CD4-positive, alpha-beta memory T cell (primary cell): Measurements from ENCODE around the gene RNF111. TPM values are rescaled to one million over a fixed set of nuclear protein-coding genes. Genes with fewer than 3 reads are reported as not detected.

Experiments
- CTCF ChIA-PET: fragments of 350-600 bp; sonication (Branson Sonifier 250); formaldehyde crosslinking; loops from one replicate; lab custom pipeline; 2021; ENCODE audit warnings: inconsistent platforms; ENCODE audit not compliant: partially characterized antibody; lab: Charles Lee
- POLR2A ChIA-PET: fragments of 350-600 bp; sonication (Branson Sonifier 250); formaldehyde crosslinking; loops from one replicate; lab custom pipeline; 2021; ENCODE audit not compliant: partially characterized antibody; lab: Charles Lee
- DNase-seq, 5 donors: peaks; one replicate each; pipeline versions ENCODE4 v3.0.0 to v3.0.0-alpha.2; 2020 to 2022; ENCODE audit warnings: mixed read lengths in 1 of 5
- H3K27ac ChIP-seq: one replicate; pipeline ENCODE4 v1.7.0; 2013; ENCODE audit warnings: low read depth, low read length
- H3K27me3 ChIP-seq: 2 replicates; pipeline ENCODE4 v1.7.0; 2013; ENCODE audit warnings: mild to moderate bottlenecking, low read length, moderate library complexity; ENCODE audit not compliant: insufficient read depth
- H3K36me3 ChIP-seq: 2 replicates; pipeline ENCODE4 v1.7.0; 2013; ENCODE audit warnings: mild to moderate bottlenecking, low read length, moderate library complexity; ENCODE audit not compliant: insufficient read depth
- H3K4me1 ChIP-seq: 2 replicates; pipeline ENCODE4 v1.7.0; 2013; ENCODE audit warnings: mild to moderate bottlenecking, low read length, moderate library complexity; ENCODE audit not compliant: insufficient read depth
- H3K4me3 ChIP-seq, 2 donors: one replicate each; pipeline ENCODE4 v1.7.0; 2013; ENCODE audit warnings: low read length in 2 of 2, mild to moderate bottlenecking in 1 of 2
- H3K9me3 ChIP-seq, 2 donors: one replicate each; pipeline ENCODE4 v1.7.0; 2013; ENCODE audit warnings: low read length in 2 of 2, control low read depth in 1 of 2; ENCODE audit not compliant: control insufficient read depth in 1 of 2
- H3K27ac Mint-ChIP-seq, 7 donors: one replicate each; pipeline ENCODE4 v1.8.0; 2020 to 2021; ENCODE audit warnings: mixed read lengths in 7 of 7, mild to moderate bottlenecking in 6 of 7, inconsistent platforms in 3 of 7, moderate library complexity in 3 of 7
- H3K27me3 Mint-ChIP-seq, 2 donors: one replicate each; pipeline ENCODE4 v1.8.0; 2020 to 2021; ENCODE audit warnings: mixed read lengths in 2 of 2
- H3K36me3 Mint-ChIP-seq, 2 donors: one replicate each; pipeline ENCODE4 v1.8.0; 2020 to 2021; ENCODE audit warnings: mixed read lengths in 2 of 2, inconsistent platforms in 1 of 2, mild to moderate bottlenecking in 1 of 2
- H3K4me1 Mint-ChIP-seq, 4 donors: one replicate each; pipeline ENCODE4 v1.8.0; 2020 to 2021; ENCODE audit warnings: mixed read lengths in 4 of 4, mild to moderate bottlenecking in 1 of 4
- H3K4me3 Mint-ChIP-seq, 8 donors: one replicate each; pipeline ENCODE4 v1.8.0; 2020 to 2021; ENCODE audit warnings: mixed read lengths in 8 of 8, mild to moderate bottlenecking in 7 of 8, moderate library complexity in 6 of 8, inconsistent platforms in 3 of 8
- H3K9me3 Mint-ChIP-seq, 8 donors: one replicate each; pipeline ENCODE4 v1.8.0; 2020 to 2021; ENCODE audit warnings: mixed read lengths in 8 of 8, mild to moderate bottlenecking in 5 of 8, inconsistent platforms in 3 of 8, moderate library complexity in 1 of 8
- intact Hi-C: fragments of 100-400 bp; cut with micrococcal nuclease; formaldehyde crosslinking; loops from one replicate; pipeline ENCODE4 v1.15.1; 2023
- polyA plus RNA-seq, 2 donors: library from polyadenylated mRNA; unstranded; fragments of 300-500 nt; fragmentation: Illumina TruSeq; gene quantifications; one replicate each; pipeline ENCODE4 v1.2.3, GENCODE V29; 2021
- total RNA-seq, 2 experiments: library from RNA; stranded (reverse); gene quantifications; one replicate each; pipeline ENCODE4 v1.2.3, GENCODE V29; 2021

RNF111 gene
- total and polyA plus RNA-seq, 4 experiments from 2014 or later: 11.1 to 60.9 (median 38.6) TPM

- peak in 3 of 5 donors; percentile 0 to 19 (median 6) for DNase-seq
- Mint-ChIP-seq H3K36me3 (peaks cover 28 to 50% of the 10 kb centered on the region in 2 donors), H3K27me3 (no peaks in the 10 kb centered on the region), H3K4me3 (peak overlapping the region in 7 of 8 donors; percentile 1 to 76 (median 59)), H3K27ac (peak overlapping the region in 6 of 7 donors; percentile 0 to 82 (median 58)), H3K9me3 (peaks cover 0 to 2% (median 0%) of the 10 kb centered on the region in 8 donors), H3K4me1 (peaks cover 15 to 35% (median 23%) of the 10 kb centered on the region in 4 donors)
- H3K27ac ChIP-seq: no peak overlapping the region
- peaks cover 28% of the 10 kb centered on the region for H3K36me3 ChIP-seq
- peaks cover 19% of the 10 kb centered on the region for H3K4me1 ChIP-seq
- H3K27me3 ChIP-seq: no peaks in the 10 kb centered on the region
- intact Hi-C loops: no loop called here
- no peaks in the 10 kb centered on the region for H3K9me3 ChIP-seq
- H3K4me3 ChIP-seq: no peak overlapping the region
- CTCF ChIA-PET: interaction anchor here (0.6 to 1.1 kb wide), 6 partner anchors 8 to 101 kb away, joined by 3 to 6 read pairs (median 4); no protein-coding TSS in a partner anchor
- POLR2A ChIA-PET: interaction anchor here (0.8 to 1.3 kb wide), 3 partner anchors 46 to 77 kb away, joined by 3 read pairs; partner anchors contain the start of gene RNF111
Measured at GRCh38 chr15:59051873-59052861, 64.7 kb downstream of the RNF111 start.

GRCh38 chr15:59052915-59053407, 65.5 kb downstream of the RNF111 start:
- Histone ChIP-seq H3K36me3 (peaks cover 35% of the 10 kb centered on the region), H3K27ac (no peak overlapping the region), H3K4me1 (peaks cover 19% of the 10 kb centered on the region), H3K4me3 (no peak overlapping the region), H3K27me3 (no peaks in the 10 kb centered on the region), H3K9me3 (no peaks in the 10 kb centered on the region)
- peak overlapping the region in 1 of 8 donors; percentile 10 for H3K4me3 Mint-ChIP-seq
- no peaks in the 10 kb centered on the region for H3K27me3 Mint-ChIP-seq
- peak overlapping the region in 1 of 7 donors; percentile 37 for H3K27ac Mint-ChIP-seq
- DNase-seq: no peak
- peaks cover 15 to 35% (median 23%) of the 10 kb centered on the region in 4 donors for H3K4me1 Mint-ChIP-seq
- H3K9me3 Mint-ChIP-seq: peaks cover 0 to 2% (median 0%) of the 10 kb centered on the region in 8 donors
- ChIA-PET CTCF (no interaction called here), POLR2A (no interaction called here)
- intact Hi-C loops: no loop called here
- H3K36me3 Mint-ChIP-seq: peaks cover 28 to 47% of the 10 kb centered on the region in 2 donors

GRCh38 chr15:59053482-59053881, 66.0 kb downstream of the RNF111 start:
- Mint-ChIP-seq H3K9me3 (no peaks in the 10 kb centered on the region), H3K4me3 (no peak overlapping the region), H3K36me3 (peaks cover 27 to 48% of the 10 kb centered on the region in 2 donors), H3K27me3 (no peaks in the 10 kb centered on the region), H3K4me1 (peaks cover 12 to 35% (median 22%) of the 10 kb centered on the region in 4 donors), H3K27ac (peak overlapping the region in 1 of 7 donors; percentile 29)
- intact Hi-C loops: no loop called here
- H3K9me3 ChIP-seq: no peaks in the 10 kb centered on the region
- DNase-seq: no peak
- H3K27ac ChIP-seq: no peak overlapping the region
- CTCF ChIA-PET: interaction anchor here (0.7 kb wide), 1 partner anchor 73 kb away, joined by 3 read pairs; no protein-coding TSS in a partner anchor
- no peak overlapping the region for H3K4me3 ChIP-seq
- POLR2A ChIA-PET: no interaction called here
- H3K27me3 ChIP-seq: no peaks in the 10 kb centered on the region
- peaks cover 19% of the 10 kb centered on the region for H3K4me1 ChIP-seq
- peaks cover 40% of the 10 kb centered on the region for H3K36me3 ChIP-seq

DNA sequence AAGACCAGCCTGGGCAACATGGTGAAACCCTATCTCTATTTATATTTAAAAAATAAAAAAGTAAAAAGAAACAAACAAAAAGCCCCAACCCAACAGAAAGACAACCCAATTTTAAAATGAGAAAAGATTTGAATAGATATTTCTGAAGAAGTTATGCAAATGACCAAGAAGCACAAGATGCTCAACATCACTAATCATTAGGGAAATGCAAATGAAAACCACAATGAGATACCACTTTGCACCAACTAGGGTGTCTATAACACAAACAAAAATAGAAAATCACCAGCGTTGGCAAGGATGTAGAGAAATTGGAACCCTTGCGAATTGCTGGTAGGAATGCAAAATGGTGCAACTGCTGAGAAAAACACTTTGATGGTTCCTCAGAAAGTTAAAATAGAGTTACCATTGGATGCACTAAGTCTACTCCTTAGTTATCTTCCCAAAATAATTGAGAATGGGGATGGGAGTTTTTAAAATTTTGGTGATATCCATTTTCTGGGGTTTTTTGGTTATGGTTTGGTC, 71.7 kb downstream of the RNF111 start:
- Mint-ChIP-seq H3K9me3 (no peaks in the 10 kb centered on the region), H3K36me3 (peaks cover 46 to 68% of the 10 kb centered on the region in 2 donors), H3K4me3 (no peak overlapping the region), H3K27me3 (no peaks in the 10 kb centered on the region), H3K4me1 (peaks cover 0 to 8% (median 2%) of the 10 kb centered on the region in 4 donors), H3K27ac (no peak overlapping the region)
- ChIA-PET POLR2A (no interaction called here), CTCF (interaction anchor here (0.8 to 1.7 kb wide), 3 partner anchors 80 to 474 kb away, joined by 3 to 5 read pairs (median 3); no protein-coding TSS in a partner anchor)
- Histone ChIP-seq H3K27me3 (no peaks in the 10 kb centered on the region), H3K36me3 (peaks cover 72% of the 10 kb centered on the region), H3K27ac (no peak overlapping the region), H3K4me1 (no peaks in the 10 kb centered on the region), H3K4me3 (no peak overlapping the region), H3K9me3 (no peaks in the 10 kb centered on the region)
- no peak for DNase-seq
- intact Hi-C loops: no loop called here

DNA sequence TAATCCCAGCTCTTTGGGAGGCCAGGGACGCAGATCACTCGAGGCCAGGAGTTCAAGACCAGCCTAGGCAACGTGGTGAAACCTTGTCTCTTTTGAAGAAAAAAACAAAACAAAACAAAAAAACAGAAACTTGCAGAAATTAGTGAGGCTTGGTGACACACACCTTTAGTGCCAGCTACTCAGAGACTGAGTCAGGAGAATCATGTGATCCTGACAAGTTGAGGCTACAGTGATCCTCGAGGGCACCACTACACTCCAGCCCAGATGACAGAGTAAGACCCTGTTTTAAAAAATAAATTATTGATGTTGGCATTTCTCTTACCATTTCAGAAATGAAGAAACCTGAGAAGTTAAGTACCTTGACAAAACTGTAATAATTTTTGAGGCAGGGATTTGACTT, 72.9 kb downstream of the RNF111 start:
- no peak for DNase-seq
- Mint-ChIP-seq H3K27ac (peak overlapping the region in 1 of 7 donors; percentile 30), H3K27me3 (no peaks in the 10 kb centered on the region), H3K4me3 (no peak overlapping the region), H3K4me1 (peaks cover 0 to 6% (median under 1%) of the 10 kb centered on the region in 4 donors), H3K36me3 (peaks cover 50 to 67% of the 10 kb centered on the region in 2 donors), H3K9me3 (no peaks in the 10 kb centered on the region)
- no peak overlapping the region for H3K27ac ChIP-seq
- H3K4me3 ChIP-seq: no peak overlapping the region
- CTCF ChIA-PET: interaction anchor here (0.6 to 1.4 kb wide), 2 partner anchors 9 to 1302 kb away, joined by 4 read pairs; no protein-coding TSS in a partner anchor
- no peaks in the 10 kb centered on the region for H3K27me3 ChIP-seq
- H3K9me3 ChIP-seq: no peaks in the 10 kb centered on the region
- POLR2A ChIA-PET: no interaction called here
- intact Hi-C loops: no loop called here
- peaks cover 69% of the 10 kb centered on the region for H3K36me3 ChIP-seq
- H3K4me1 ChIP-seq: no peaks in the 10 kb centered on the region

GRCh38 chr15:59063042-59063441, 75.6 kb downstream of the RNF111 start:
- Mint-ChIP-seq H3K27ac (peak overlapping the region in 3 of 7 donors; percentile 33 to 35 (median 34)), H3K9me3 (no peaks in the 10 kb centered on the region), H3K4me1 (peaks cover 0 to 4% (median under 1%) of the 10 kb centered on the region in 4 donors), H3K36me3 (peaks cover 70 to 76% of the 10 kb centered on the region in 2 donors), H3K4me3 (no peak overlapping the region), H3K27me3 (no peaks in the 10 kb centered on the region)
- H3K4me3 ChIP-seq: no peak overlapping the region
- intact Hi-C loops: no loop called here
- H3K27me3 ChIP-seq: no peaks in the 10 kb centered on the region
- ChIA-PET CTCF (no interaction called here), POLR2A (interaction anchor here (0.6 kb wide), 1 partner anchor 15 kb away, joined by 3 read pairs; no protein-coding TSS in a partner anchor)
- DNase-seq: no peak
- no peaks in the 10 kb centered on the region for H3K4me1 ChIP-seq
- no peak overlapping the region for H3K27ac ChIP-seq
- H3K9me3 ChIP-seq: no peaks in the 10 kb centered on the region
- peaks cover 68% of the 10 kb centered on the region for H3K36me3 ChIP-seq
